ENCODE results near the gene PCDHB4. TPM values are rescaled to one million over a fixed set of nuclear protein-coding genes. Genes with fewer than 3 reads are reported as not detected.
"Not testable (repeated sequence)": the region's sequence is repeated elsewhere in the genome, so short reads cannot be mapped to it uniquely, and the experiment has no call there.

The PCDHB4 gene
- total RNA-seq, 2 experiments from 2014 or later = not detected

DNA sequence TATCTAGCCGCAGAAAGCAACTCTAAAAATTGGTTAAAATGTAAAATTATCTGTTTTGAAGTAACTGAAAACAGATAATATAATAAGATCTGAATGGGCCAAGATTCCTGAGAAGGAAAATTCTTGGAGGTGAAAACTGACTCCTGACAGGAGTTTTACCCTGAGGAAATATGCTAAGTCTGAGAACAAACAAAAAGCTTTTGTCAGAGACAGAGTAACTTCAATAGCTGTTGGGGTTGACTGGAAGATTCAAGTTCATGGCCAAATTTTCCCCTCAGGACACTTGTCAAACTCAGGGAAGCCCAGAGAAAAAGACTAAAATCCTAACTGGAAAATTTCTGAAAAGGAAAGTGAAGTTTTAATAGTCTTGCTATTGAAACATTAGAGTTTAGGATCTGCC lies 5.7 kb downstream of the PCDHB4 start:
- Histone ChIP-seq H3K4me3 (ENCODE audit: low read depth, low read length, poor library complexity, severe bottlenecking) (no peak overlapping the region), H2AFZ (ENCODE audit: low read length) (no peak overlapping the region), H3K27ac (ENCODE audit: low read depth, low read length, poor library complexity, severe bottlenecking) (no peak overlapping the region), H3K9me3 (ENCODE audit: low read length) (no peaks in the 10 kb centered on the region), H3K4me1 (ENCODE audit: insufficient read depth, low read length, poor library complexity, severe bottlenecking) (no peaks in the 10 kb centered on the region), H4K20me1 (ENCODE audit: insufficient read depth, low read length) (no peaks in the 10 kb centered on the region), H3K36me3 (ENCODE audit: insufficient read depth, low read length) (no peaks in the 10 kb centered on the region), H3K9me2 (ENCODE audit: insufficient read depth, low read length) (no peaks in the 10 kb centered on the region), H3K79me2 (ENCODE audit: insufficient read depth, low read depth, low read length) (no peaks in the 10 kb centered on the region), H3K4me2 (ENCODE audit: low read length) (no peak overlapping the region)
- no peak for DNase-seq (ENCODE audit: low spot score)
- no peak for TF ChIP-seq EZH2phosphoT487 (IDR thresholded peaks at IDR 0.05; ENCODE audit: borderline replicate concordance, low read depth, low read length)
- no peak for TF ChIP-seq CTCF (conservative IDR thresholded peaks at IDR 0.05; ENCODE audit: low read length)
- no TSS peak for BruUV-seq (replicated peaks)
- ChIA-PET POLR2A (no interaction called here), CTCF (ENCODE audit: unreplicated experiment) (no interaction called here)
- intact Hi-C loops (cut with micrococcal nuclease; ENCODE audit: unreplicated experiment) = no loop called here

DNA sequence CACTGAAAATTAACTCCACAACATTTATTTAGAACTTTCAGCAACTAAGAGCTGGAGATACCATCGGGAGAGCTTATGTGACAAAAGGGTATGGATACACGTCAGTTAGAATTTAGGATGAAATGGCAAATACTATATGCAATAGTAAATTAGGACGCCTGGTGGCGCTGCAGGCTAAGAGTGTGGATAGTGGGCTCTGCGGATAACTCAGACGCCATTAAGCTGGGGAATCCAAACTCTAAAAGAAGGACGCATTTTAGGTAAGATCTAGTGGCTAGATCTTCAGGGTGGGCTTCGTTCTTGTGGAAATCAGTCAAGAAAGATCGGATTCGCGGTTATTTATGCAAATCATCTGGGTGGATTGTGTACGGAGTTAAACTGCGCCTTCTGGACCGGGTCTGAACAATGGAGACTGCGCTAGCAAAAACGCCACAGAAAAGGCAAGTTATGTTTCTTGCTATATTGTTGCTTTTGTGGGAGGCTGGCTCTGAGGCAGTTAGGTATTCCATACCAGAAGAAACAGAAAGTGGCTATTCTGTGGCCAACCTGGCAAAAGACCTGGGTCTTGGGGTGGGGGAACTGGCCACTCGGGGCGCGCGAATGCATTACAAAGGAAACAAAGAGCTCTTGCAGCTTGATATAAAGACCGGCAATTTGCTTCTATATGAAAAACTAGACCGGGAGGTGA lies 13.6 kb downstream of the PCDHB4 start, which contains the start of gene PCDHB5:
TSS of gene PCDHB5 (plus strand) at position 177 of the 688 bp plus-strand sequence. CDS start at position 406, 229 bp downstream.
- Histone ChIP-seq H3K4me2 (ENCODE audit: low read length) (no peak within 1 kb of the TSS), H3K9me2 (ENCODE audit: insufficient read depth, low read length) (no peaks in the 10 kb centered on the region), H2AFZ (ENCODE audit: low read length) (no peak within 1 kb of the TSS), H3K4me1 (ENCODE audit: insufficient read depth, low read length, poor library complexity, severe bottlenecking) (no peaks in the 10 kb centered on the region), H3K27ac (ENCODE audit: low read depth, low read length, poor library complexity, severe bottlenecking) (no peak within 1 kb of the TSS), H4K20me1 (ENCODE audit: insufficient read depth, low read length) (no peaks in the 10 kb centered on the region), H3K4me3 (ENCODE audit: low read depth, low read length, poor library complexity, severe bottlenecking) (no peak within 1 kb of the TSS), H3K36me3 (ENCODE audit: insufficient read depth, low read length) (no peaks in the 10 kb centered on the region), H3K79me2 (ENCODE audit: insufficient read depth, low read depth, low read length) (no peaks in the 10 kb centered on the region), H3K9me3 (ENCODE audit: low read length) (peaks cover 7% of the 10 kb centered on the region; the same call in 1 of the 2 replicates)
- POLR2A ChIA-PET = no interaction called here
- intact Hi-C loops (cut with micrococcal nuclease; ENCODE audit: unreplicated experiment) = no loop called here
- TF ChIP-seq EZH2phosphoT487 (IDR thresholded peaks at IDR 0.05; ENCODE audit: borderline replicate concordance, low read depth, low read length) (no peak), CTCF (conservative IDR thresholded peaks at IDR 0.05; ENCODE audit: low read length) (peak; percentile 52)
- no peak for DNase-seq (ENCODE audit: low spot score)
- CTCF ChIA-PET (ENCODE audit: unreplicated experiment) = no interaction called here
- no TSS peak for BruUV-seq (replicated peaks)

DNA sequence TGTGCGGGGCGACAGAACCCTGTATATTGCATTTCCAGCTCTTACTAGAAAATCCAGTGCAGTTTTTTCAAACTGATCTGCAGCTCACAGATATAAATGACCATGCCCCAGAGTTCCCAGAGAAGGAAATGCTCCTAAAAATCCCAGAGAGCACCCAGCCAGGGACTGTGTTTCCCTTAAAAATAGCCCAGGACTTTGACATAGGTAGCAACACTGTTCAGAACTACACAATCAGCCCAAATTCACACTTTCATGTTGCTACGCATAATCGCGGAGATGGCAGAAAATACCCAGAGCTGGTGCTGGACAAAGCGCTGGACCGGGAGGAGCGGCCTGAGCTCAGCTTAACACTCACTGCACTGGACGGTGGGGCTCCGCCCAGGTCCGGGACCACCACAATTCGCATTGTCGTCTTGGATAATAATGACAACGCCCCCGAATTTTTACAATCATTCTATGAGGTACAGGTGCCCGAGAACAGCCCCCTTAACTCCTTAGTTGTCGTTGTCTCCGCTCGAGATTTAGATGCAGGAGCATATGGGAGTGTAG lies 14.2 kb downstream of the PCDHB4 start:
- DNase-seq (ENCODE audit: low spot score) = no peak
- Histone ChIP-seq H3K4me1 (ENCODE audit: insufficient read depth, low read length, poor library complexity, severe bottlenecking) (no peaks in the 10 kb centered on the region), H3K27ac (ENCODE audit: low read depth, low read length, poor library complexity, severe bottlenecking) (no peak overlapping the region), H2AFZ (ENCODE audit: low read length) (no peak overlapping the region), H3K4me3 (ENCODE audit: low read depth, low read length, poor library complexity, severe bottlenecking) (no peak overlapping the region), H3K9me2 (ENCODE audit: insufficient read depth, low read length) (no peaks in the 10 kb centered on the region), H3K4me2 (ENCODE audit: low read length) (no peak overlapping the region), H3K36me3 (ENCODE audit: insufficient read depth, low read length) (no peaks in the 10 kb centered on the region), H4K20me1 (ENCODE audit: insufficient read depth, low read length) (no peaks in the 10 kb centered on the region), H3K79me2 (ENCODE audit: insufficient read depth, low read depth, low read length) (no peaks in the 10 kb centered on the region), H3K9me3 (ENCODE audit: low read length) (peaks cover 7% of the 10 kb centered on the region; the same call in 1 of the 2 replicates)
- intact Hi-C loops (cut with micrococcal nuclease; ENCODE audit: unreplicated experiment) = no loop called here
- ChIA-PET CTCF (ENCODE audit: unreplicated experiment) (no interaction called here), POLR2A (no interaction called here)
- TF ChIP-seq CTCF (conservative IDR thresholded peaks at IDR 0.05; ENCODE audit: low read length) (no peak), EZH2phosphoT487 (IDR thresholded peaks at IDR 0.05; ENCODE audit: borderline replicate concordance, low read depth, low read length) (no peak)
- BruUV-seq (replicated peaks) = no TSS peak

DNA sequence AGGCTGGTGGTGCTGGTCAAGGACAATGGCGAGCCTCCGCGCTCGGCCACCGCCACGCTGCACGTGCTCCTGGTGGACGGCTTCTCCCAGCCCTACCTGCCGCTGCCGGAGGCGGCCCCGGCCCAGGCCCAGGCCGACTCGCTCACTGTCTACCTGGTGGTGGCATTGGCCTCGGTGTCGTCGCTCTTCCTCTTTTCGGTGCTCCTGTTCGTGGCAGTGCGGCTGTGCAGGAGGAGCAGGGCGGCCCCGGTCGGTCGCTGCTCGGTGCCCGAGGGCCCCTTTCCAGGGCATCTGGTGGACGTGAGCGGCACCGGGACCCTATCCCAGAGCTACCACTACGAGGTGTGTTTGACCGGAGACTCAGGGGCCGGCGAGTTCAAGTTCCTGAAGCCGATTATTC lies 15.7 kb downstream of the PCDHB4 start:
- H3K4me1 ChIP-seq (ENCODE audit: insufficient read depth, low read length, poor library complexity, severe bottlenecking); POLR2A ChIA-PET; H3K4me3 ChIP-seq (ENCODE audit: low read depth, low read length, poor library complexity, severe bottlenecking); DNase-seq (ENCODE audit: low spot score); CTCF ChIA-PET (ENCODE audit: unreplicated experiment); H3K79me2 ChIP-seq (ENCODE audit: insufficient read depth, low read depth, low read length); H3K36me3 ChIP-seq (ENCODE audit: insufficient read depth, low read length); BruUV-seq (replicated peaks); intact Hi-C loops (cut with micrococcal nuclease; ENCODE audit: unreplicated experiment); H3K27ac ChIP-seq (ENCODE audit: low read depth, low read length, poor library complexity, severe bottlenecking); H2AFZ ChIP-seq (ENCODE audit: low read length); H4K20me1 ChIP-seq (ENCODE audit: insufficient read depth, low read length); H3K4me2 ChIP-seq (ENCODE audit: low read length); H3K9me2 ChIP-seq (ENCODE audit: insufficient read depth, low read length); H3K9me3 ChIP-seq (ENCODE audit: low read length): not testable (repeated sequence)

Data from OCI-LY7 (cell line).